Endothelial cell of umbilical vein (primary cell): ENCODE data around the gene CORO6.

ENCODE experiments used
- EZH2 ChIP-seq: IDR thresholded peaks from 2 replicates; pipeline ENCODE4 v1.6.1; 2012; ENCODE audit warnings: borderline replicate concordance, low read depth, mild to moderate bottlenecking, moderate library complexity, low read length, inconsistent platforms; ENCODE audit not compliant: severe bottlenecking
- GATA2 ChIP-seq: IDR thresholded peaks from 2 replicates; pipeline ENCODE4 v1.7.0; 2011; ENCODE audit warnings: low read depth, mild to moderate bottlenecking, moderate library complexity, mixed read lengths, low read length; ENCODE audit not compliant: insufficient read length, insufficient read depth
- JUN ChIP-seq: IDR thresholded peaks from 2 replicates; pipeline ENCODE4 v1.6.1; 2011; ENCODE audit warnings: borderline replicate concordance, low read depth; ENCODE audit not compliant: insufficient read length, insufficient read depth
- POLR2A ChIP-seq: IDR thresholded peaks from 2 replicates; pipeline ENCODE4 v1.6.1; 2012; ENCODE audit warnings: low read depth, mild to moderate bottlenecking, control low read depth, low read length
- POLR2AphosphoS5 ChIP-seq: IDR thresholded peaks from 2 replicates; pipeline ENCODE4 v1.6.1; 2012; ENCODE audit warnings: low read depth, mild to moderate bottlenecking, control low read depth, low read length, moderate library complexity; ENCODE audit not compliant: insufficient read depth
- TF ChIP-seq, protein P1 (sequence below), 2 donors: IDR thresholded peaks; 1 replicate in 1 of 2; 2 replicates in 1 of 2; pipeline ENCODE4 v1.5.1; 2011; ENCODE audit warnings: low read length in 2 of 2, mild to moderate bottlenecking in 2 of 2, moderate library complexity in 2 of 2, control low read depth in 1 of 2, inconsistent platforms in 1 of 2, low read depth in 1 of 2; ENCODE audit not compliant: insufficient read depth in 1 of 2; ENCODE audit errors: extremely low read depth in 1 of 2
- TF ChIP-seq, protein P2 (sequence below): IDR thresholded peaks from 2 replicates; pipeline ENCODE4 v1.6.1; 2011; ENCODE audit not compliant: insufficient read depth, insufficient read length

- TF ChIP-seq, protein P1, sequence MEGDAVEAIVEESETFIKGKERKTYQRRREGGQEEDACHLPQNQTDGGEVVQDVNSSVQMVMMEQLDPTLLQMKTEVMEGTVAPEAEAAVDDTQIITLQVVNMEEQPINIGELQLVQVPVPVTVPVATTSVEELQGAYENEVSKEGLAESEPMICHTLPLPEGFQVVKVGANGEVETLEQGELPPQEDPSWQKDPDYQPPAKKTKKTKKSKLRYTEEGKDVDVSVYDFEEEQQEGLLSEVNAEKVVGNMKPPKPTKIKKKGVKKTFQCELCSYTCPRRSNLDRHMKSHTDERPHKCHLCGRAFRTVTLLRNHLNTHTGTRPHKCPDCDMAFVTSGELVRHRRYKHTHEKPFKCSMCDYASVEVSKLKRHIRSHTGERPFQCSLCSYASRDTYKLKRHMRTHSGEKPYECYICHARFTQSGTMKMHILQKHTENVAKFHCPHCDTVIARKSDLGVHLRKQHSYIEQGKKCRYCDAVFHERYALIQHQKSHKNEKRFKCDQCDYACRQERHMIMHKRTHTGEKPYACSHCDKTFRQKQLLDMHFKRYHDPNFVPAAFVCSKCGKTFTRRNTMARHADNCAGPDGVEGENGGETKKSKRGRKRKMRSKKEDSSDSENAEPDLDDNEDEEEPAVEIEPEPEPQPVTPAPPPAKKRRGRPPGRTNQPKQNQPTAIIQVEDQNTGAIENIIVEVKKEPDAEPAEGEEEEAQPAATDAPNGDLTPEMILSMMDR (IDR thresholded peaks at IDR 0.05; ENCODE audit: extremely low read depth in 1 of 2, insufficient read depth in 1 of 2, low read depth in 1 of 2, low read length in 2 of 2): no peak
- TF ChIP-seq EZH2: no peak
- no peak for TF ChIP-seq POLR2A
- TF ChIP-seq, protein P2, sequence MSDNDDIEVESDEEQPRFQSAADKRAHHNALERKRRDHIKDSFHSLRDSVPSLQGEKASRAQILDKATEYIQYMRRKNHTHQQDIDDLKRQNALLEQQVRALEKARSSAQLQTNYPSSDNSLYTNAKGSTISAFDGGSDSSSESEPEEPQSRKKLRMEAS: no peak
- no peak for TF ChIP-seq POLR2AphosphoS5
- TF ChIP-seq GATA2: no peak
- TF ChIP-seq JUN: no peak
Measured at GRCh38 chr17:29595943-29596774, 26.6 kb downstream of the CORO6 start.
